Lower lobe of right lung (tissue), 2 donors: ENCODE data around the gene IPO13. TPM values are rescaled to one million over a fixed set of nuclear protein-coding genes. Genes with fewer than 3 reads are reported as not detected.

Source experiments
- ATAC-seq, 2 donors: fragments of 200-7000 bp; cut with Tn5 transposase; one replicate each; pipeline ENCODE4 v1.9.1; 2020 to 2022; ENCODE audit warnings: mild to moderate bottlenecking in 2 of 2, moderate library complexity in 2 of 2
- DNase-seq: peaks from one replicate; pipeline ENCODE4 v3.0.0-alpha.2; 2020
- H3K27ac ChIP-seq: fragments of 200-600 bp; one replicate; pipeline ENCODE4 v1.8.0; 2022
- H3K27me3 ChIP-seq: fragments of 200-600 bp; one replicate; pipeline ENCODE4 v1.8.0; 2022; ENCODE audit warnings: low read depth
- H3K36me3 ChIP-seq: fragments of 200-600 bp; one replicate; pipeline ENCODE4 v1.8.0; 2022; ENCODE audit warnings: mild to moderate bottlenecking
- H3K4me1 ChIP-seq: fragments of 200-600 bp; one replicate; pipeline ENCODE4 v1.8.0; 2022
- H3K4me3 ChIP-seq: fragments of 200-600 bp; one replicate; pipeline ENCODE4 v1.8.0; 2022; ENCODE audit warnings: mild to moderate bottlenecking
- H3K9me3 ChIP-seq: fragments of 200-600 bp; one replicate; pipeline ENCODE4 v1.8.0; 2022
- CTCF ChIP-seq: fragments of 200-600 bp; IDR thresholded peaks from one replicate; pipeline ENCODE4 v1.8.0; 2022; ENCODE audit warnings: antibody characterized with exemption, mild to moderate bottlenecking
- intact Hi-C: fragments of 100-400 bp; cut with DNase I; formaldehyde crosslinking; loops from one replicate; pipeline ENCODE4 v1.11.0; 2022
- total RNA-seq: library from RNA; stranded (reverse); fragmentation: NEBNext Ultra II Directional; extraction: Animal tissue kit (Norgen Biotek cat#: 25700); gene quantifications from one replicate; pipeline ENCODE4 v1.2.1, GENCODE V29; 2021
- donor health status: DM: no; HTN: yes; CAD: no; lungs with severe emphysema.

IPO13 gene
- total RNA-seq, 1 donor from 2014 or later: 28.2 TPM

DNA sequence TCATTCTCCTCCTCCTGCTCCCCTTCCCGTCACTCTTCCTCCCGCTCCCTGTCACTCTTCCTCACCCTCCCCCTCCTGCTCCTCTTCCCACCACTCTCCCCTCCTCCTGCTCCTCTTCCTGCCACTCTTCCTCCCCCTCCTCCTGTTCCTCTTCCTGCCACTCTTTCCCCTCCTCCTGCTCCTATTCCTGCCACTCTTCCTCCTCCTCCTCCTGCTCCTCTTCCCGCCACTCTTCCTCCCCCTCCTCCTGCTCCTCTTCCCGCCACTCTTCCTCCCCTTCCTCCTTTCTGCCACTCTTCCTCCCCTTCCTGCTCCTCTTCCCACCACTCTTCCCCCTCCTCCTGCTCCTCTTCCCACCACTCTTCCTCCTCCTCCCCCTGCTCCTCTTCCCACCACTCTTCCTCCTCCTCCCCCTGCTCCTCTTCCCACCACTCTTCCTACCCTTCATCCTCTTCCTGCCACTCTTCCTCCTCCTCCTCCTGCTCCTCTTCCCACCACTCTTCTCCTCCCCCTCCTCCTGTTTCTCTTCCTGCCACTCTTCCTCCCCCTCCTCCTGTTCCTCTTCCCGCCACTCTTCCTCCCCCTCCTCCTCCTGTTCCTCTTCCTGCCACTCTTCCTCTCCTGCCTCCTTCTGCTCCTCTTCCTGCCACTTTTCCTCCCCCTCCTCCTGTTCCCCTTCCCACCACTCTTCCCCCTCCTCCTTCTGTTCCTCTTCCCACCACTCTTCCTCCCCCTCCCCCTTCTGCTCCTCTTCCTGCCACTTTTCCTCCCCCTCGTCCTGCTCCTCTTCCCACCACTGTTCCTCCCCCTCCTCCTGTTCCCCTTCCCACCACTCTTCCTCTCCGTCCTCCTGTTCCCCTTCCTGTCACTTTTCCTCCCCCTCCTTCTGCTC lies 41.8 kb upstream of the IPO13 start:
- intact Hi-C loops: no loop called here
- ATAC-seq: no peak
- no peak for DNase-seq
- no peaks in the 10 kb centered on the region for H3K9me3 ChIP-seq
- H3K4me3 ChIP-seq: no peak overlapping the region
- H3K27me3 ChIP-seq: no peaks in the 10 kb centered on the region
- no peak overlapping the region for H3K27ac ChIP-seq
- no peaks in the 10 kb centered on the region for H3K4me1 ChIP-seq
- H3K36me3 ChIP-seq: peaks cover 5% of the 10 kb centered on the region
- no peak for TF ChIP-seq CTCF

DNA sequence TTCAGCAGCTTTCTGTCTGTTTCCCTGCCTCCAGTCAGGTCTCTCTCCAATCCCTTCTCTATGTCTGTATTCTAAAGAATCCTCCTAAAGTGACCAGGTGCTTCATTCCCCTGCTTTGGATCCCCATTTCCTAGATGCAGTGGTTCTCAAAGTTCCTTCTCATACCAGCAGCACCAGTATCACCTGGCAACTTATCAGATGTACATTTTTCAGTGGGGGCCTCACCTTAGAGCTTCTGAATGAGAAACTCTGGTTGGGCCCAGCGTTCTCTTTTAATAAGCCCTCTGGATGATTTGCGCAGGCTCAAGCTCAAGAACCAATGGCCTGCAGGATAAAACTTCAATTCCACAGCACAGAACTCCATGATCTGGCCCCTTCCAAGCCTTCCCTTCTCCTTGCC lies 38.5 kb upstream of the IPO13 start:
- no peaks in the 10 kb centered on the region for H3K36me3 ChIP-seq
- no peak for DNase-seq
- H3K9me3 ChIP-seq: no peaks in the 10 kb centered on the region
- H3K4me1 ChIP-seq: no peaks in the 10 kb centered on the region
- TF ChIP-seq CTCF: no peak
- no peaks in the 10 kb centered on the region for H3K27me3 ChIP-seq
- no peak overlapping the region for H3K27ac ChIP-seq
- H3K4me3 ChIP-seq: no peak overlapping the region
- ATAC-seq: no peak
- intact Hi-C loops: no loop called here

GRCh38 chr1:43908858-43909257 lies 37.9 kb upstream of the IPO13 start:
- DNase-seq (no peak), ATAC-seq (no peak)
- no peak for TF ChIP-seq CTCF
- Histone ChIP-seq H3K27me3 (no peaks in the 10 kb centered on the region), H3K4me1 (no peaks in the 10 kb centered on the region), H3K9me3 (no peaks in the 10 kb centered on the region), H3K4me3 (no peak overlapping the region), H3K27ac (no peak overlapping the region), H3K36me3 (no peaks in the 10 kb centered on the region)
- intact Hi-C loops: no loop called here

- no peak for TF ChIP-seq CTCF
- DNase-seq: no peak
- no peaks in the 10 kb centered on the region for H3K9me3 ChIP-seq
- no peak overlapping the region for H3K4me3 ChIP-seq
- H3K36me3 ChIP-seq: no peaks in the 10 kb centered on the region
- no peak overlapping the region for H3K27ac ChIP-seq
- no peaks in the 10 kb centered on the region for H3K4me1 ChIP-seq
- no peaks in the 10 kb centered on the region for H3K27me3 ChIP-seq
- ATAC-seq: no peak
- intact Hi-C loops: loop anchor here (10.0 kb wide), 1 partner anchor 146 kb away; no protein-coding TSS in a partner anchor
Observed at GRCh38 chr1:43910343-43910742, 36.4 kb upstream of the IPO13 start.

DNA sequence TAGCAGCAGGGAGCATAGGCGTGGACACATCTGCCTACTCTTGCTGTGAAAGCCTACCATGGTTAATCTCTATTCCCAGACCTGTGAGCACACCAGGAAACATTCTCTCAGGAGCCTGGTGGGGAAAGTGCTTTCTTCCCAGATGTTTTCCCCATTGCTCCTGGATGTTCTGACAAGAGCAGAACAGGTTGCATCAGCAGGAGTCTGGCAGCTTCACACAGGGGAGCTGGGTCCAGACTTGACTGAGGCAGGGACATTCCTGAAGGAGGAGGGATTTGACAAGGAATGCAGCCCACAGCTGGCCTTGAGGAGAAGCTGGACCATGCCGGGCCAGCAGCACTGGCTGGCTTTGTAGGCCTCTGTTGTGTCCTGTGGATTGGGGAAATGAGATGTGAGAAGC lies 34.1 kb upstream of the IPO13 start:
- Histone ChIP-seq H3K4me3 (no peak overlapping the region), H3K36me3 (no peaks in the 10 kb centered on the region), H3K9me3 (no peaks in the 10 kb centered on the region), H3K27me3 (no peaks in the 10 kb centered on the region), H3K4me1 (no peaks in the 10 kb centered on the region), H3K27ac (no peak overlapping the region)
- DNase-seq (no peak), ATAC-seq (peak in 1 of 2 donors; percentile 39)
- intact Hi-C loops: loop anchor here (10.0 kb wide), 1 partner anchor 148 kb away; no protein-coding TSS in a partner anchor
- TF ChIP-seq CTCF: no peak
